LNCaP clone FGC (cell line): ENCODE results near the gene CAPS.

Source experiments
- DNase-seq: peaks from one replicate; pipeline ENCODE4 v3.0.0-alpha.2; 2011; ENCODE audit warnings: low read depth
- H3K4me3 ChIP-seq: 2 replicates; pipeline ENCODE4 v1.5.1; 2011; ENCODE audit warnings: mild to moderate bottlenecking, low read depth, low read length, control low read depth
- CTCF ChIP-seq: IDR thresholded peaks from 2 replicates; pipeline ENCODE4 v1.5.1; 2012; ENCODE audit warnings: mild to moderate bottlenecking; ENCODE audit not compliant: control insufficient read depth, insufficient read depth; ENCODE audit errors: extremely low read depth

Gene CAPS

GRCh38 chr19:5915782-5916165 is 1.7 kb downstream of the CAPS start:
- H3K4me3 ChIP-seq: no peak overlapping the region
- no peak for TF ChIP-seq CTCF
- DNase-seq: no peak

GRCh38 chr19:5916181-5916708 is 2.2 kb downstream of the CAPS start:
- H3K4me3 ChIP-seq: no peak overlapping the region
- TF ChIP-seq CTCF: no peak
- DNase-seq: no peak

- H3K4me3 ChIP-seq: no peak overlapping the region
- no peak for TF ChIP-seq CTCF
- no peak for DNase-seq
Measured at GRCh38 chr19:5917431-5918107, 3.5 kb downstream of the CAPS start.

GRCh38 chr19:5918463-5919079 is 4.5 kb downstream of the CAPS start:
- DNase-seq: no peak
- TF ChIP-seq CTCF: no peak
- H3K4me3 ChIP-seq: no peak overlapping the region

GRCh38 chr19:5921516-5922160 is 7.6 kb downstream of the CAPS start:
- no peak for TF ChIP-seq CTCF
- H3K4me3 ChIP-seq: no peak overlapping the region

GRCh38 chr19:5922161-5922545 is 8.1 kb downstream of the CAPS start:
- no peak for TF ChIP-seq CTCF
- no peak for DNase-seq
- H3K4me3 ChIP-seq: no peak overlapping the region

More at GRCh38 chr19:5921516-5922160, 7.6 kb downstream of the CAPS start:
- DNase-seq: no peak

- no peak for DNase-seq
- H3K4me3 ChIP-seq: no peak overlapping the region
- no peak for TF ChIP-seq CTCF
Measured at GRCh38 chr19:5923356-5923755, 9.3 kb downstream of the CAPS start.
